ENCODE measurements around the gene GADD45G.

DNA sequence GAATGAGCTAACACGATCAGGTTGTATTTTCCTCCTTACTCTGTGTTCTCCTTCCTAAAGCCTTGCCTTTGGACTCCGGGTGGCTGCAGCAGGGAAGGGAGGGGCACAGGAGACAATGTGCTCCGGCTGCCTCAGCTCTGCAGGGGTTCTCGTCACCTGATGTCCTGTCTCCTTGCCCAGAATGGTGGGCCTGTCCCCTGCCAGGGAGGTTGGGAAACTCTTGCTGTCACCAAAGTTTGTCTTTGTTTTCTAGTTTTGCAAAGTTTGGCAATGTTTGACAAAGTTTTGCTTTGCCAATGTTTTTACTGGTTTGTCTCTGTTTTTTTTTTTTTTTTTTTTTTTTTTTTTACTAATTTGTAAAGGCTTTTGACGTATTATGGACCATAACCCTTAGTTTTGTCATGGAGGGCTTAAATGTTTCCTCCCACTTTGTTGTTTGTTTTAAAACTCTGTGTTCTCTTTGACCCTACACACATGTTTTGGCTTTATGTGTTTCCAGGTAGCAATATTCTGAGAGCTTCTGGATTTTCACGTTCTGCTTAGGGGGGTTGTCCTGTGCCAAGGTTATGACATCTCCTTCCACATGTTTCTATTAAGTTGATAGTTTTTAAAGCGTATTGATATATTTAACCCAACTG is 49.3 kb downstream of the GADD45G start:
- TF ChIP-seq EP300 (IDR thresholded peaks at IDR 0.05; ENCODE audit: borderline replicate concordance) (no peak), NFIC (IDR thresholded peaks at IDR 0.05) (no peak), TAF1 (IDR thresholded peaks at IDR 0.05; ENCODE audit: low read depth) (no peak), FOXM1 (IDR thresholded peaks at IDR 0.05; ENCODE audit: borderline replicate concordance, low read depth) (no peak)
- TF ChIP-seq, protein P1, sequence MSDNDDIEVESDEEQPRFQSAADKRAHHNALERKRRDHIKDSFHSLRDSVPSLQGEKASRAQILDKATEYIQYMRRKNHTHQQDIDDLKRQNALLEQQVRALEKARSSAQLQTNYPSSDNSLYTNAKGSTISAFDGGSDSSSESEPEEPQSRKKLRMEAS (IDR thresholded peaks at IDR 0.05) = no peak

Measured in Ishikawa (cell line).